ENCODE results near the gene CNNM4. TPM values are rescaled to one million over a fixed set of nuclear protein-coding genes. Genes with fewer than 3 reads are reported as not detected.

CNNM4 gene
- total RNA-seq, result 1 to 10 TPM in 3 of 4 donors, under 1 TPM in 1; 0.77 to 8.2 (median 4.7) TPM

DNA sequence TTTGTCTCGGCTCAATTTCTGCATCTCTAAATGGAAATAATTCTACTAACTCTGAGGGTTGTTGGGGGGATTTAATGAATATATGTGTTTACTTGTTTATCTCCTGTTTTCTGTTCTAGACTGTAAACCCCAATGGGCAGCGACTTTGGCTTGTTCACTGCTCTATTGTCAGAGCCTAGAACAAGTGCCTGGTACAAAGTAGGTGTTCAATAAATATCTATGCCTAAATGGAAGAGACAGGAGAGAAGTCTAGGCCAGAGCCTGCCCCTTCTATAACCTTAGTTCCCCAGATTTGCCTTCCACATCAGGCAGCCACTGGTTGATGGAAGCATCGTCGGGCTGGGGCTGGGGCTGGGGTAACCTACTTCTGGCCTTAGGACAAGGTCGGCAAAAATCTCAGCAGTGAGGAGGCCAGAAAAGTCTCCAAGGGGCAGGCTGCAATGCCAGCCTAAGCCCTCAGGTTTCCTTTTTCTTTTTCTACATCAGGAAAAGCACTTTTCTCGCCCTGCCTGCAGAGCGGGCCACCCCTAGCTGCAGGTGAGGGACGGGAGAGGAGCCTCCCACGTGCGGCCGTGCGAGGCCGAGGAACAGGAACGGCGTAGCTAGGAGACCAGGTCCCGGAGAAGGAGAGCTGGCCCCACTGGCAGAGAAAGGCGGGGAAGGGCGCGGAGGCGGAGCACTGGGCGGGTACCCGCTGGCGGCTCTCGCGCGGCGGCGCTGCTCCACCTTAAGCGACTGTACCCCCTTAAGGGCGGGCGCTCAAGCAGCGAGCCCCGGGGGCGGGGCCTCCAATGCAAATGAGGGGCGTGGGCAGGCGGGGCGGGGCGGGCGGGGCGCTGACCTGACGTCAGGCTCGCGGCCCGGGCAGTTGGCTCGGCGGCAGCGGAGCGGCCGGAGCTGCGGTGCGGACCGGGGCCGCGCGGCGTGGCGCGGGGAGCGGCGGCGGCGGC lies at the start of gene CNNM4:
CNNM4 (plus strand) TSS at position 867 of the 950 bp plus-strand sequence. CDS start 98 bp downstream, outside the sequence.
- H3K27me3 ChIP-seq, result no peaks in the 10 kb centered on the region
- no peaks in the 10 kb centered on the region for H3K36me3 ChIP-seq
- DNase-seq, result peak; percentile 93 to 94
- intact Hi-C loops (cut with DNase I; ENCODE audit: low total_unique reads), result loop anchor here (5.0 to 10.0 kb wide), 3 partner anchors 54 to 197 kb away; partner anchors contain the start of gene CNNM3
- peak within 1 kb of the TSS; percentile 85 to 88 for H3K27ac ChIP-seq
- no peaks in the 10 kb centered on the region for H3K9me3 ChIP-seq
- TF ChIP-seq CTCF (IDR thresholded peaks at IDR 0.05), result peak in 1 of 4 experiments; percentile 32
- peak; percentile 63 to 87 for TF ChIP-seq POLR2A (IDR thresholded peaks at IDR 0.05)
- H3K4me1 ChIP-seq, result peaks cover 0 to 5% of the 10 kb centered on the region in 2 donors
- H3K4me3 ChIP-seq, result peak within 1 kb of the TSS; percentile 50 to 63

- Histone ChIP-seq H3K4me3 (no peak overlapping the region), H3K4me1 (no peaks in the 10 kb centered on the region), H3K27ac (no peak overlapping the region), H3K9me3 (no peaks in the 10 kb centered on the region), H3K36me3 (no peaks in the 10 kb centered on the region), H3K27me3 (no peaks in the 10 kb centered on the region)
- TF ChIP-seq POLR2A (IDR thresholded peaks at IDR 0.05) (no peak), CTCF (IDR thresholded peaks at IDR 0.05) (no peak)
- intact Hi-C loops (cut with DNase I; ENCODE audit: low total_unique reads), result no loop called here
- no peak for DNase-seq
Observed at GRCh38 chr2:96710985-96711384, 49.7 kb upstream of the CNNM4 start.

DNA sequence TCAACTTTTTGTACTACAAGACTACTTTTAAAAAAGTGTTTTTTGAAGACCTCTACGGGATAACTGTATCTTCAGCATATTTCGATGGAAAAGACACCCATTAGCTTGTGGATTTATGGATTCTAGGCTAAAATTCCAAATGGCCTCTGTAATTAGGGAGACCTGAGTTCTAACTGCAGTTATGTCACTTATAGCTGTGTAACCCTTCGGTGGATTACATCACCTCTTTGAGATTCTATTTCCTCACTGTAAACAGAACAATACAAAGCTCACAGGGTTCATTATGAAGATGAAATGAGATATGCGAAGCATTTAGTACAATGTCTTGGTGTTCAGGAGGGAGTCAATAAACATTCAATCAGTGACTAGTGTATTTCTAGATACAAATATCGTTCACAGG lies 45.0 kb upstream of the CNNM4 start:
- Histone ChIP-seq H3K9me3 (no peaks in the 10 kb centered on the region), H3K4me3 (no peak overlapping the region), H3K27ac (no peak overlapping the region), H3K27me3 (no peaks in the 10 kb centered on the region), H3K36me3 (no peaks in the 10 kb centered on the region), H3K4me1 (no peaks in the 10 kb centered on the region)
- no peak for DNase-seq
- intact Hi-C loops (cut with DNase I; ENCODE audit: low total_unique reads), result no loop called here
- no peak for TF ChIP-seq CTCF (IDR thresholded peaks at IDR 0.05)
- no peak for TF ChIP-seq POLR2A (IDR thresholded peaks at IDR 0.05)

DNA sequence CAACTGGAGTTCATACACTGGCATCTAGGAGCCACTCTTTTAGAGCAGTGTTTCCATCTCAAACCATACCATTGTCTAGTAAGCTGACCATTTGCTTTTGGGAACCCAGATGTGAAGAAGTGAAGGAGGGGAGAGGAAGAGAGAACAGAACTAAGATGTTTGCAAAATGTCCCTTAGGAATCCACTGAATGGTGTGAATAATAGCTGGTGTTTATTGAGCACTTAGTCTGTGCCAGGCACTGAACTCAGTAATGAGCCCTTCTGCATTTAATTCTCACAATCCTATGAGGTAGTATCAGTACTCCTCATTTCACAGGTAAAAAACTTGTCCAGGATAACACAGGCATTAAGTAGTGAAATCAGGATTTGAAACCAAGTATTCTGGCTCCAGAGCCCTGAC lies 44.3 kb upstream of the CNNM4 start:
- no peak for TF ChIP-seq CTCF (IDR thresholded peaks at IDR 0.05)
- no peak for TF ChIP-seq POLR2A (IDR thresholded peaks at IDR 0.05)
- no peak overlapping the region for H3K4me3 ChIP-seq
- no peaks in the 10 kb centered on the region for H3K36me3 ChIP-seq
- H3K9me3 ChIP-seq, result no peaks in the 10 kb centered on the region
- intact Hi-C loops (cut with DNase I; ENCODE audit: low total_unique reads), result no loop called here
- no peak for DNase-seq
- H3K4me1 ChIP-seq, result no peaks in the 10 kb centered on the region
- no peaks in the 10 kb centered on the region for H3K27me3 ChIP-seq
- H3K27ac ChIP-seq, result no peak overlapping the region

DNA sequence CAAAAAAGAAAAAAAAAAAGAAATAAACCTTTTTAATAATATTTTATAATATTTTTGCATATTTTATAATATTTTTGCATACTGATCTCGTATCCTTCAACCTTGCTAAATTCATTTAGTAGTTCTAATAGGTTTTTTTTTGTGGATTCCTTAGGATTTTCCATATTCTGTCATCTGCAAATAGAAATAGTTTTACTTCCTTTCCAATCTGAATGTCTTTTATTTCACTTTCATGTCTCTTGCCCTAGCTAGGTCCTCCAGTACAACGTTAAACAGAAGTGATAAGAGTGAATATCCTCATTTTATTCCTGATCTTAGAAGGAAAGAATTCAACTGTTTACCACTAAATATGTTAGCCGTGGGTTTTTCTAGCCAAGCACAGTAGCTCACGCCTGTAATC lies 34.6 kb upstream of the CNNM4 start:
- Histone ChIP-seq H3K9me3 (no peaks in the 10 kb centered on the region), H3K4me3 (no peak overlapping the region), H3K4me1 (no peaks in the 10 kb centered on the region), H3K27me3 (no peaks in the 10 kb centered on the region), H3K36me3 (no peaks in the 10 kb centered on the region), H3K27ac (no peak overlapping the region)
- no peak for TF ChIP-seq CTCF (IDR thresholded peaks at IDR 0.05)
- DNase-seq, result no peak
- intact Hi-C loops (cut with DNase I; ENCODE audit: low total_unique reads), result no loop called here
